ENCODE data around the gene BSND.
"Not testable (repeated sequence)": the region's sequence is repeated elsewhere in the genome, so short reads cannot be mapped to it uniquely, and the experiment has no call there.

Gene BSND

GRCh38 chr1:55021942-55022546 lies 23.3 kb downstream of the BSND start:
- peak; percentile 83 for DNase-seq (ENCODE audit: low spot score)

GRCh38 chr1:55024163-55024562 lies 25.4 kb downstream of the BSND start:
- DNase-seq (ENCODE audit: low spot score), result not testable (repeated sequence)

GRCh38 chr1:55026682-55027081 lies 27.9 kb downstream of the BSND start:
- DNase-seq (ENCODE audit: low spot score), result not testable (repeated sequence)

GRCh38 chr1:55031098-55031497 lies 32.4 kb downstream of the BSND start:
- DNase-seq (ENCODE audit: low spot score), result not testable (repeated sequence)

- DNase-seq (ENCODE audit: low spot score), result no peak
These were observed 34.5 kb downstream of the BSND start for GRCh38 chr1:55033265-55033614.

DNA sequence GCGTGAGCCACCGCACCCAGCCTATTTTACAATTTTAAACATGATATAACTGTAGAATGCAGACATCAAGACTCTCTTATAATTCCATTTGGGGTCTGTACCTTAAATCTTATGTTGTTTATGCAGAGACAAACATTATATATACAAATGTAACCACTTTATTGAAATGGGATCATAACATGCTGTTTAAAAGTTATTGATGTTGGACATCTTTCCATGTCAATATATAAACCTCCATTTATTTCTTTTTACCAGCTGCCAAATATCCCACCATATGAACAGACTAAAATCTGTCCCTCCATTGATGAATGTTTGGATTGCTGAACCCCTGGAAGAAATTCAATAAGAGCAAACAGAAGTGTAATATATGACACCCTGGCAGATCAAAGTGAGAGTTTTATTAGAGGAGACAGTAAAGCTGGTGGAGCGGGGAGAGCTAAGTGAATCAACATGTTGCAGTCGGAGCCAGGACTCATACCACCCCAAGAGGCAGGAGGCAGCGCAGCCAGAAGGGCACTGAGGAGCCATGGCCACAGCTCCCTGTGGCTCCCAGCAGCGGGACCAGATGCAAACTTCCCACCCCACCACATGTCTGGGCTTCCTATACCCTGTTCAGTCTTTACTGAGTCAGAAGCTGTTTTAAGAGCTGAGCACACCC lies 35.9 kb downstream of the BSND start:
- DNase-seq (ENCODE audit: low spot score), result no peak

DNA sequence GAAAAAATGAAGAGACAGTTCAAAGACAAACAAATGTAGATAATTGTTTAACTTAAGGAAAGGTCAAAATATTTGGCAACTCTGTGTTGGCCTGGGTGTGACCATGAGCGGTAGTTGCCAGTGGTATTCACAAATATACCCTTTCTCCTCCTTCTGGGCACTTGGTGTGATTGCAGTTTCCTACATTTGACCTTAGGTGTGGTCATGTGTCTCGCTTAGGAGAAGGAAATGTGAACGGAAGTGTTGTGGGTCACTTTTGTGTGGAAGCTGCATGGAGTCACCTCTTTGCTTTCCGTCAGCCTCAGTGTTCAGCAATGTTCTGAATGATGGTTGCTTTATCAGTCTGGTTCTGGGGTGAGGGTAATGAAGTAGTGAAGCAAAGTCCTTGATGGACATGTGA lies 37.2 kb downstream of the BSND start:
- DNase-seq (ENCODE audit: low spot score), result no peak

- DNase-seq (ENCODE audit: low spot score), result no peak
These were observed 39.2 kb downstream of the BSND start for GRCh38 chr1:55037733-55038551.

- DNase-seq (ENCODE audit: low spot score), result no peak
These were observed 39.8 kb downstream of the BSND start for GRCh38 chr1:55038552-55038838.

DNA sequence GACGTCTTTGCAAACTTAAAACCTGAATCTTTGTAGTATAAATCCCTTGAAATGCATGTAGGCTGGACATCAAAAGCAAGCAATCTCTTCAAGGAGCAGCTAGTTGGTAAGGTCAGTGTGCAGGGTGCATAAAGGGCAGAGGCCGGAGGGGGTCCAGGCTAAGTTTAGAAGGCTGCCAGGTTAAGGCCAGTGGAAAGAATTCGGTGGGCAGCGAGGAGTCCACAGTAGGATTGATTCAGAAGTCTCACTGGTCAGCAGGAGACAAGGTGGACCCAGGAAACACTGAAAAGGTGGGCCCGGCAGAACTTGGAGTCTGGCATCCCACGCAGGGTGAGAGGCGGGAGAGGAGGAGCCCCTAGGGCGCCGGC lies 40.2 kb downstream of the BSND start:
- no peak for DNase-seq (ENCODE audit: low spot score)

DNA sequence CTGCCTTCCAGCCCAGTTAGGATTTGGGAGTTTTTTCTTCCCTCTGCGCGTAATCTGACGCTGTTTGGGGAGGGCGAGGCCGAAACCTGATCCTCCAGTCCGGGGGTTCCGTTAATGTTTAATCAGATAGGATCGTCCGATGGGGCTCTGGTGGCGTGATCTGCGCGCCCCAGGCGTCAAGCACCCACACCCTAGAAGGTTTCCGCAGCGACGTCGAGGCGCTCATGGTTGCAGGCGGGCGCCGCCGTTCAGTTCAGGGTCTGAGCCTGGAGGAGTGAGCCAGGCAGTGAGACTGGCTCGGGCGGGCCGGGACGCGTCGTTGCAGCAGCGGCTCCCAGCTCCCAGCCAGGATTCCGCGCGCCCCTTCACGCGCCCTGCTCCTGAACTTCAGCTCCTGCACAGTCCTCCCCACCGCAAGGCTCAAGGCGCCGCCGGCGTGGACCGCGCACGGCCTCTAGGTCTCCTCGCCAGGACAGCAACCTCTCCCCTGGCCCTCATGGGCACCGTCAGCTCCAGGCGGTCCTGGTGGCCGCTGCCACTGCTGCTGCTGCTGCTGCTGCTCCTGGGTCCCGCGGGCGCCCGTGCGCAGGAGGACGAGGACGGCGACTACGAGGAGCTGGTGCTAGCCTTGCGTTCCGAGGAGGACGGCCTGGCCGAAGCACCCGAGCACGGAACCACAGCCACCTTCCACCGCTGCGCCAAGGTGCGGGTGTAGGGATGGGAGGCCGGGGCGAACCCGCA lies 40.8 kb downstream of the BSND start, which contains the start of gene PCSK9:
PCSK9 (plus strand) TSS at position 207 of the 741 bp plus-strand sequence; CDS start at position 497, 290 bp downstream.
- no peak for DNase-seq (ENCODE audit: low spot score)

DNA sequence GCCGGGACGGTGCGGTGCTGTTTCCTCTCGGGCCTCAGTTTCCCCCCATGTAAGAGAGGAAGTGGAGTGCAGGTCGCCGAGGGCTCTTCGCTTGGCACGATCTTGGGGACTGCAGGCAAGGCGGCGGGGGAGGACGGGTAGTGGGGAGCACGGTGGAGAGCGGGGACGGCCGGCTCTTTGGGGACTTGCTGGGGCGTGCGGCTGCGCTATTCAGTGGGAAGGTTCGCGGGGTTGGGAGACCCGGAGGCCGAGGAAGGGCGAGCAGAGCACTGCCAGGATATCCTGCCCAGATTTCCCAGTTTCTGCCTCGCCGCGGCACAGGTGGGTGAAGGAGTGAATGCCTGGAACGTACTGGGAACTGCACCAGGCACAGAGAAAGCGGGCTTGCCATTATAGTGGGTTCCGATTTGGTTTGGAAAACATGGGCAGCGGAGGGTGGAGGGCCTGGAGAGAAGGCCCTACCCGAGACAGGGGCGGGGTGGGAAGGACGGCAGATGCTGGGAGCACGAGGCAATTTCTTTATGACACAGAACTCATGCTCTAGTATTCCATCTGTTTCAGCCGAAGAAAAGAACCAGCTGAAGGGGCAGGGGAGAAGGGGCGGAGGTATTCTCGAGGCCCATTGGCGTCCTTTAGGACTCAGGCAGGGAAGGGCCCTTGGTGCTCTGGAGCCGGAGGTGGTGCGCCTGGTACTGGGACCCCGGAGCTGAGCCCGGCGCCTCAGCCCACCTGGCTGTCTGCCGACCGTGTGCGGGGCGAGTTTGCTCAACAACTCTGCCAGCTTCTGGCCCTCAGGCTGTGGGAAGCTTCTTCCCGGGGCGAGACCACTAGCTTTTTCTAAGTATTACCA lies 41.6 kb downstream of the BSND start:
- DNase-seq (ENCODE audit: low spot score), result no peak

DNA sequence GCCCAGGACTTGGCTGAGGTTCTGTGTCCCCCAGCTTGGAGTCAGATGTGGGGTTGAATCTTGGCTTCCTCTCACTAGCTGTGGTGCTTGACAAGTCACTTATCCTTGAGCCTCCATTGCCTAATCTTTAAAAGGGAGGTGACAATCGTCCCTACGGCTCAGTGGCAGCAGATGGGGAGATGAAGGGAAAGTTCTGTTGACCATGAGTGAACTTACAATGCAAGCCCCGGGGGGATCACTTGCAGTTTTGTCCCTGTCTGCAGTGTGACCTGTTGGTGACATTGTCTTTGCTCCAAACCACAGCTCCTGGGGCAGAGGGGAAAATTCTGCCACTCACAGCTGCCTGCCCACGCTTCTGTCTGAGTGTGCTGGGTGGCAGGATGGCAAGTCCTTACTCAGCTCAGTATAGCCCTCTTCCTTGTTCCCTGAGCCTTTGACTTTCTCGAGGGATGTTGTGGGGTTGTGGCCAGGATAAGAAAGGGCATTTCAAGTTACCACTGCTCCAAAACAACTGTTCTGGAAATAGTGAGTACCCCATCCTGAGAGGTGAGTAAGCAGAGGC lies 42.3 kb downstream of the BSND start:
- no peak for DNase-seq (ENCODE audit: low spot score)

- no peak for DNase-seq (ENCODE audit: low spot score)
These were observed 42.9 kb downstream of the BSND start for GRCh38 chr1:55041613-55042012.

- no peak for DNase-seq (ENCODE audit: low spot score)
These were observed 44.3 kb downstream of the BSND start for GRCh38 chr1:55043011-55043410.

GRCh38 chr1:55043726-55044125 lies 45.0 kb downstream of the BSND start:
- no peak for DNase-seq (ENCODE audit: low spot score)

GRCh38 chr1:55044617-55045397 lies 46.1 kb downstream of the BSND start:
- no peak for DNase-seq (ENCODE audit: low spot score)

- no peak for DNase-seq (ENCODE audit: low spot score)
These were observed 46.7 kb downstream of the BSND start for GRCh38 chr1:55045430-55045829.

DNA sequence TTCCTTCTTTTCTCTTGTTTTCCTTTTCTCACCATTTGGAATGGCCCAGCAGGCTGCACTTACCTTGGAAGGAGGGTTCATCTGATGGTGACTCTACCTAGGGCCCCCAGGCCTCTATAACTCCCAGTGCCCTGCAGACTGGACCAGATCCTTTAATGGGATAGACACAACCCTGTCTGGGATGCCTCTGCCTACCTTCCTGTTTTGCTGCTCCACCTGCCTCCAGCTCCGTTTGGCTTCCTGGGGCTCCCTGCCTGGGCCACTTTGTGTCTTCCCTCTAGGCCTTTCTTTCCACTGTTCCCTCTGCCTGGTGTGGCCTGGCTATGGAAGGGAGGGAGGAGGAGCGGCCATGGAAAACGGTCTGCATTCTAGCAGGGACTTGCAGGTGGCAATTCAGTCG lies 48.1 kb downstream of the BSND start:
- no peak for DNase-seq (ENCODE audit: low spot score)

- DNase-seq (ENCODE audit: low spot score), result no peak
These were observed 48.9 kb downstream of the BSND start for GRCh38 chr1:55047611-55048010.
